Activated T-cell treated with anti-CD3 and anti-CD28 coated beads, Interleukin-2, amount 50 U/mL, for 4 hours (primary cell): Measurements from ENCODE around the gene MPG. TPM values are rescaled to one million over a fixed set of nuclear protein-coding genes. Genes with fewer than 3 reads are reported as not detected.

Experiments used
- total RNA-seq, 3 donors: library from RNA; stranded (reverse); gene quantifications; one replicate each; pipeline ENCODE4 v1.2.1, GENCODE V29; 2021

Gene MPG
- total RNA-seq, 3 donors from 2014 or later: 32.7 to 39.8 (median 37.3) TPM

Other genes starting within 250 kb of the MPG start
- gene POLR3K, start 24.6 kb upstream of the MPG start, total RNA-seq: 10 to 100 TPM; 80.8 to 89.5 (median 87.9) TPM
- 10 to 100 TPM; 49.5 to 69.4 (median 66.1) TPM for gene SNRNP25, start 24.4 kb upstream of the MPG start, total RNA-seq
- gene RHBDF1, start 5.6 kb upstream of the MPG start, total RNA-seq: under 1 TPM; 0.46 to 0.73 (median 0.63) TPM
- 10 to 100 TPM; 48.1 to 60.0 (median 55.9) TPM for gene NPRL3, start 60.4 kb downstream of the MPG start, total RNA-seq
- under 1 TPM; 0.38 to 0.45 (median 0.43) TPM for gene HBZ, start 74.4 kb downstream of the MPG start, total RNA-seq
- gene HBM, start 87.8 kb downstream of the MPG start, total RNA-seq: not detected
- not detected for gene HBA2, start 94.7 kb downstream of the MPG start, total RNA-seq
- gene HBA1, start 98.5 kb downstream of the MPG start, total RNA-seq: 1 to 10 TPM; 1.8 to 2.3 (median 2.3) TPM
- gene HBQ1, start 102.2 kb downstream of the MPG start, total RNA-seq: 1 to 10 TPM in 1 of 3 donors, under 1 TPM in 2; 0.43 to 1.6 (median 0.48) TPM
- 10 to 100 TPM; 76.0 to 82.0 (median 76.2) TPM for gene LUC7L, start 151.2 kb downstream of the MPG start, total RNA-seq
- gene FAM234A, start 156.6 kb downstream of the MPG start, total RNA-seq: 10 to 100 TPM; 14.5 to 19.3 (median 17.3) TPM
- gene RGS11, start 197.7 kb downstream of the MPG start, total RNA-seq: under 1 TPM in 1 of 3 donors, not detected in 2; 0.18 TPM
- not detected for gene ARHGDIG, start 202.4 kb downstream of the MPG start, total RNA-seq
- not detected for gene PDIA2, start 204.9 kb downstream of the MPG start, total RNA-seq